Keratinocyte (primary cell): ENCODE results near the gene GLI2.

ENCODE experiments used
- CTCF ChIP-seq, 3 experiments: IDR thresholded peaks in 1 of 3; conservative IDR thresholded peaks in 1 of 3; optimal IDR thresholded peaks in 1 of 3; 2 replicates in 2 of 3; 3 replicates in 1 of 3; pipeline versions ENCODE3 to v1.5.1; 2011; ENCODE audit warnings: low read length in 3 of 3, mild to moderate bottlenecking in 3 of 3, moderate library complexity in 2 of 3, control low read depth in 1 of 3, inconsistent platforms in 1 of 3; ENCODE audit not compliant: insufficient read depth in 2 of 3; ENCODE audit errors: extremely low read depth in 1 of 3
- EZH2 ChIP-seq: IDR thresholded peaks from one replicate; pipeline ENCODE4 v1.6.1; 2012; ENCODE audit warnings: inconsistent platforms, mild to moderate bottlenecking, low read length, moderate library complexity

- TF ChIP-seq CTCF (optimal IDR thresholded peaks at IDR 0.05 in 1 of 3, IDR thresholded peaks at IDR 0.05 in 1 of 3, conservative IDR thresholded peaks at IDR 0.05 in 1 of 3; ENCODE audit: extremely low read depth in 1 of 3, insufficient read depth in 2 of 3, low read length in 3 of 3) (no peak), EZH2 (no peak)
These were observed 33.6 kb downstream of the GLI2 start for GRCh38 chr2:120769076-120769786.
